SK-N-SH treated with all-trans-retinoic acid at 6 μM for 48 hours (cell line): ENCODE measurements around the gene C10orf62.

ENCODE experiments used
- ATAC-seq: fragments of 200-7000 bp; cut with Tn5 transposase; 3 replicates; pipeline ENCODE4 v1.9.1; 2020; ENCODE audit warnings: mild to moderate bottlenecking, moderate library complexity
- ARNTL ChIP-seq: fragments of 450-650 bp; formaldehyde crosslinking; IDR thresholded peaks from 2 replicates; pipeline ENCODE4 v1.5.0; 2020; ENCODE audit warnings: low read depth, mild to moderate bottlenecking, moderate library complexity, borderline replicate concordance
- BACH2 ChIP-seq: fragments of 250-450 bp; sonication (Bioruptor Pico); IDR thresholded peaks from 2 replicates; pipeline ENCODE4 v1.9.0; 2021; ENCODE audit warnings: mild to moderate bottlenecking, borderline replicate concordance
- CREB5 ChIP-seq: fragments of 250-450 bp; sonication (Bioruptor Pico); IDR thresholded peaks from 2 replicates; pipeline ENCODE4 v1.5.1; 2020; ENCODE audit warnings: low read depth, mild to moderate bottlenecking, moderate library complexity
- CSRNP3 ChIP-seq: fragments of 250-450 bp; sonication (Bioruptor Pico); IDR thresholded peaks from 2 replicates; pipeline ENCODE4 v1.5.1; 2021; ENCODE audit warnings: mild to moderate bottlenecking, moderate library complexity
- ESRRG ChIP-seq: fragments of 250-450 bp; sonication (Bioruptor Pico); IDR thresholded peaks from 2 replicates; pipeline ENCODE4 v1.6.1; 2021; ENCODE audit warnings: mild to moderate bottlenecking
- GLIS3 ChIP-seq: fragments of 250-450 bp; sonication (Bioruptor Pico); IDR thresholded peaks from 2 replicates; pipeline ENCODE4 v1.5.0; 2020; ENCODE audit warnings: mild to moderate bottlenecking, moderate library complexity
- ISL1 ChIP-seq: fragments of 250-450 bp; sonication (Bioruptor Pico); IDR thresholded peaks from 2 replicates; pipeline ENCODE4 v2.1.2; 2022; ENCODE audit warnings: mild to moderate bottlenecking, moderate library complexity
- OSR1 ChIP-seq: fragments of 250-450 bp; sonication (Bioruptor Pico); IDR thresholded peaks from 2 replicates; pipeline ENCODE4 v1.8.0; 2022; ENCODE audit warnings: moderate library complexity, mild to moderate bottlenecking, inconsistent platforms
- PATZ1 ChIP-seq: fragments of 250-450 bp; sonication (Bioruptor Pico); IDR thresholded peaks from 2 replicates; pipeline ENCODE4 v1.8.0; 2020; ENCODE audit warnings: mild to moderate bottlenecking, moderate library complexity, borderline replicate concordance
- POU6F1 ChIP-seq: fragments of 250-450 bp; sonication (Bioruptor Pico); IDR thresholded peaks from 2 replicates; pipeline ENCODE4 v1.8.0; 2021; ENCODE audit warnings: low read depth, mild to moderate bottlenecking, moderate library complexity, borderline replicate concordance
- PPARA ChIP-seq: fragments of 250-450 bp; sonication (Bioruptor Pico); IDR thresholded peaks from 2 replicates; pipeline ENCODE4 v1.5.0; 2020; ENCODE audit warnings: mild to moderate bottlenecking, borderline replicate concordance
- RARB ChIP-seq: fragments of 250-450 bp; sonication (Bioruptor Pico); IDR thresholded peaks from 2 replicates; pipeline ENCODE4 v1.8.0; 2021; ENCODE audit warnings: mild to moderate bottlenecking, moderate library complexity
- SNAI2 ChIP-seq: fragments of 250-450 bp; sonication (Bioruptor Pico); IDR thresholded peaks from 2 replicates; pipeline ENCODE4 v1.5.0; 2020; ENCODE audit warnings: mild to moderate bottlenecking, moderate library complexity
- TCF4 ChIP-seq: fragments of 250-450 bp; sonication (Bioruptor Pico); IDR thresholded peaks from 2 replicates; pipeline ENCODE4 v1.8.0; 2021; ENCODE audit warnings: mild to moderate bottlenecking, moderate library complexity, borderline replicate concordance
- TOX ChIP-seq: fragments of 250-450 bp; sonication (Bioruptor Pico); IDR thresholded peaks from 2 replicates; pipeline ENCODE4 v1.8.0; 2021; ENCODE audit warnings: mild to moderate bottlenecking, moderate library complexity, borderline replicate concordance
- TSHZ2 ChIP-seq: fragments of 250-450 bp; sonication (Bioruptor Pico); IDR thresholded peaks from 2 replicates; pipeline ENCODE4 v1.5.0; 2020; ENCODE audit warnings: mild to moderate bottlenecking, moderate library complexity
- ZC3H10 ChIP-seq: fragments of 250-450 bp; sonication (Bioruptor Pico); IDR thresholded peaks from 2 replicates; pipeline ENCODE4 v1.5.1; 2021; ENCODE audit warnings: mild to moderate bottlenecking, moderate library complexity
- ZFP3 ChIP-seq: fragments of 250-450 bp; sonication (Bioruptor Pico); IDR thresholded peaks from 2 replicates; pipeline ENCODE4 v1.5.0; 2020; ENCODE audit warnings: mild to moderate bottlenecking, moderate library complexity
- ZFP30 ChIP-seq: fragments of 450-650 bp; formaldehyde crosslinking; IDR thresholded peaks from 2 replicates; pipeline ENCODE4 v1.5.0; 2022; ENCODE audit warnings: mild to moderate bottlenecking, moderate library complexity
- ZNF565 ChIP-seq: fragments of 450-650 bp; formaldehyde crosslinking; conservative IDR thresholded peaks from 2 replicates; pipeline ENCODE4 v1.5.0; 2020; ENCODE audit warnings: low read depth, mild to moderate bottlenecking, moderate library complexity
- ZNF70 ChIP-seq: fragments of 450-650 bp; formaldehyde crosslinking; IDR thresholded peaks from 2 replicates; pipeline ENCODE4 v1.5.0; 2020; ENCODE audit warnings: mild to moderate bottlenecking, moderate library complexity
- ZNF8 ChIP-seq: fragments of 450-650 bp; formaldehyde crosslinking; IDR thresholded peaks from 2 replicates; pipeline ENCODE4 v1.5.0; 2020; ENCODE audit warnings: mild to moderate bottlenecking, moderate library complexity

C10orf62 gene

GRCh38 chr10:97547271-97547600 is 42.3 kb upstream of the C10orf62 start:
- no peak for TF ChIP-seq PATZ1 (CRISPR knock-in tag)
- no peak for TF ChIP-seq TOX (CRISPR knock-in tag)
- no peak for TF ChIP-seq ESRRG (CRISPR knock-in tag)
- no peak for TF ChIP-seq SNAI2
- no peak for TF ChIP-seq PPARA
- TF ChIP-seq OSR1: no peak
- no peak for TF ChIP-seq RARB (CRISPR knock-in tag)
- TF ChIP-seq ISL1: no peak
- no peak for TF ChIP-seq ZNF8 (CRISPR knock-in tag)
- TF ChIP-seq CSRNP3: no peak
- TF ChIP-seq ZC3H10: no peak
- no peak for TF ChIP-seq GLIS3 (CRISPR knock-in tag)
- no peak for TF ChIP-seq TCF4
- TF ChIP-seq ZNF565 (CRISPR knock-in tag): no peak
- no peak for TF ChIP-seq POU6F1
- no peak for TF ChIP-seq TSHZ2 (CRISPR knock-in tag)
- TF ChIP-seq ZNF70 (CRISPR knock-in tag): no peak
- no peak for ATAC-seq

- no peak for TF ChIP-seq ZNF8 (CRISPR knock-in tag)
- no peak for TF ChIP-seq TCF4
- no peak for TF ChIP-seq PATZ1 (CRISPR knock-in tag)
- TF ChIP-seq ZC3H10: no peak
- TF ChIP-seq CREB5 (CRISPR knock-in tag): no peak
- no peak for TF ChIP-seq ZFP30 (CRISPR knock-in tag)
- TF ChIP-seq, all 23 proteins: peak for 0
- ATAC-seq: no peak
These were observed 41.6 kb upstream of the C10orf62 start for GRCh38 chr10:97547962-97548361.

- ATAC-seq: peak; percentile 10; the same call in 1 of the 3 replicates
These were observed 40.6 kb upstream of the C10orf62 start for GRCh38 chr10:97548828-97549455.

More at GRCh38 chr10:97548828-97549455, 40.6 kb upstream of the C10orf62 start:
- TF ChIP-seq OSR1 (no peak), ZNF70 (CRISPR knock-in tag) (no peak), TOX (CRISPR knock-in tag) (no peak), CREB5 (CRISPR knock-in tag) (no peak), ZFP3 (CRISPR knock-in tag) (no peak), ZNF8 (CRISPR knock-in tag) (no peak), GLIS3 (CRISPR knock-in tag) (no peak), SNAI2 (no peak), ARNTL (CRISPR knock-in tag) (no peak), BACH2 (CRISPR knock-in tag) (no peak), TSHZ2 (CRISPR knock-in tag) (no peak), ZC3H10 (no peak)
